Tibial nerve (tissue), 4 donors: ENCODE data around the gene TRIM25. TPM values are rescaled to one million over a fixed set of nuclear protein-coding genes. Genes with fewer than 3 reads are reported as not detected.

Source experiments
- DNase-seq, 2 donors: peaks; one replicate each; pipeline ENCODE4 v3.0.0-alpha.2; 2019; ENCODE audit warnings: low spot score in 2 of 2
- H3K27ac ChIP-seq, 4 donors: fragments of 200-600 bp; sonication (generic) in 3 of 4; one replicate each; pipeline ENCODE4 v1.5.1; 2017 to 2019; ENCODE audit warnings: mild to moderate bottlenecking in 1 of 4
- H3K27me3 ChIP-seq, 2 donors: fragments of 200-600 bp; sonication (generic) in 1 of 2; one replicate each; pipeline versions ENCODE4 v1.5.1 to v1.6.0; 2017 to 2019
- H3K36me3 ChIP-seq, 3 donors: fragments of 200-600 bp; sonication (generic); one replicate each; pipeline ENCODE4 v1.5.1; 2018 to 2019
- H3K4me1 ChIP-seq, 4 donors: fragments of 200-600 bp; sonication (generic) in 3 of 4; one replicate each; pipeline ENCODE4 v1.5.1; 2017 to 2019
- H3K4me3 ChIP-seq, 4 donors: fragments of 200-600 bp; sonication (generic) in 3 of 4; one replicate each; pipeline ENCODE4 v1.5.1; 2017 to 2019; ENCODE audit warnings: mild to moderate bottlenecking in 1 of 4, moderate library complexity in 1 of 4
- H3K9me3 ChIP-seq, 4 donors: fragments of 200-600 bp; sonication (generic) in 3 of 4; one replicate each; pipeline ENCODE4 v1.5.1; 2017 to 2019
- CTCF ChIP-seq, 5 experiments: fragments of 200-600 bp in 3 of 5; fragments of 450-650 bp in 2 of 5; sonication (generic) in 3 of 5; IDR thresholded peaks; one replicate each; pipeline ENCODE4 v1.5.1; 2016 to 2019; ENCODE audit warnings: antibody characterized with exemption in 5 of 5, mild to moderate bottlenecking in 3 of 5, moderate library complexity in 2 of 5
- EP300 ChIP-seq, 2 donors: sonication (generic); formaldehyde crosslinking; IDR thresholded peaks; one replicate each; pipeline ENCODE4 v1.6.1; 2017; ENCODE audit warnings: antibody characterized with exemption in 2 of 2, mild to moderate bottlenecking in 1 of 2
- POLR2A ChIP-seq, 2 donors: fragments of 450-650 bp; IDR thresholded peaks; one replicate each; pipeline ENCODE4 v1.6.1; 2017; ENCODE audit warnings: antibody characterized with exemption in 2 of 2, mild to moderate bottlenecking in 2 of 2, moderate library complexity in 2 of 2
- WGBS, 2 donors: methylation state at CpG; one replicate each; pipeline ENCODE4 v1.1.5; 2018; 5-methylcytosine and 5-hydroxymethylcytosine counted together
- total RNA-seq, 4 donors: library from RNA; depleted of rRNA; stranded (reverse); fragments of >200 nt; gene quantifications; one replicate each; pipeline ENCODE4 v1.1.0, GENCODE V29; 2016

Gene TRIM25
- total RNA-seq, 4 donors from 2014 or later = 19.9 to 49.2 (median 31.5) TPM

GRCh38 chr17:56885312-56885657, 28.6 kb downstream of the TRIM25 start:
- Histone ChIP-seq H3K27me3 (no peaks in the 10 kb centered on the region), H3K27ac (no peak overlapping the region), H3K9me3 (peaks cover 0 to 9% (median 0%) of the 10 kb centered on the region in 4 donors), H3K4me1 (no peaks in the 10 kb centered on the region), H3K36me3 (peaks cover 0 to 42% (median 1%) of the 10 kb centered on the region in 3 donors), H3K4me3 (no peak overlapping the region)
- WGBS, 2 donors = 48% methylated on average over 2 of the region's 2 CpGs
- TF ChIP-seq EP300 (IDR thresholded peaks at IDR 0.05) = no peak
- TF ChIP-seq POLR2A (IDR thresholded peaks at IDR 0.05) = no peak
- no peak for TF ChIP-seq CTCF (IDR thresholded peaks at IDR 0.05)
- no peak for DNase-seq

DNA sequence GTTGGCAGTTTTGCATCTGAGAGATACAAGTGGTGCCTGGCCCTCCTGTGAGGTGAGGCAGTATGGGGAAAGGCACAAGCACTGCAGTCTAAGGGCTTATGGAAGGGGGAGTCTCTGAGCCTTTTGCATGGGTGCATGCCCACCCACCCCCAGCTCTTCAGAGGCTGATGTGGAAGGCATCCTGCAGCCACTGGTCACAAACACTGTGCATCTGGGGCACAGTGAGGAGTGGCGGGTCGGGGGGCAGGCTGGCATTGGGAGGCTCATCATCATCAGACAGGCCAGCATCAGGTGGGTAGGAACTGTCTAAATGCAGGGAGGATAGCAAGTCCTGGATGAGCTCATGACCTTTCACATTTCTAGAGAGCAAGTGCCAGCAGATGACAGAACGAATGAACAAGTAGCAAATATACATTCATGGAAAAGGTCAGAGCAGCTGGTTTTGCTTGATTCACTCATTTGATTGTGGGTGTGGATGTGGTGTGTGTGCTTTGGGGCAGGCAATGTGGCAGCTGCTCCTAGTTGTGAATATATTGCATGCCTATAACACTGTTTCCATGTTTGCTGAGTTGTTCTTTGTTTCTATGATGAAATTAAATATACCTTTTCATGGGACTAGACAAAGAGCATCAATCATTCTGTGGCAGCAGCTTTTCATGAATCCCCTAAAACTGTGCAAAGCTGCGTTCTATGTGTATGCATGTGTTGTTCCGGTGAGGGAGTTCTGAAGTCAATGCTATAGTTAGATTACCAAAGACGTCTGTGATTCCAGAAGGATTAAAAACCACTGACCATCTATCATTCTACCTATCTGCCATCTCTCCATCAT, 29.2 kb downstream of the TRIM25 start:
- DNase-seq = no peak
- peaks cover 0 to 9% (median 0%) of the 10 kb centered on the region in 4 donors for H3K9me3 ChIP-seq
- no peaks in the 10 kb centered on the region for H3K27me3 ChIP-seq
- TF ChIP-seq POLR2A (IDR thresholded peaks at IDR 0.05) (no peak), CTCF (IDR thresholded peaks at IDR 0.05) (no peak)
- peaks cover 0 to 36% (median 0%) of the 10 kb centered on the region in 3 donors for H3K36me3 ChIP-seq
- no peaks in the 10 kb centered on the region for H3K4me1 ChIP-seq
- H3K4me3 ChIP-seq = no peak overlapping the region
- WGBS, 2 donors = 68 to 71% methylated on average over 5 to 6 of the region's 6 CpGs
- no peak overlapping the region for H3K27ac ChIP-seq

- peaks cover 0 to 25% (median 0%) of the 10 kb centered on the region in 3 donors for H3K36me3 ChIP-seq
- 36 to 49% methylated on average over 1 of the region's 1 CpG for WGBS, 2 donors
Measured at GRCh38 chr17:56883616-56884015, 30.2 kb downstream of the TRIM25 start.

GRCh38 chr17:56881685-56882295, 32.1 kb downstream of the TRIM25 start:
- TF ChIP-seq EP300 (IDR thresholded peaks at IDR 0.05) (no peak), CTCF (IDR thresholded peaks at IDR 0.05) (no peak), POLR2A (IDR thresholded peaks at IDR 0.05) (no peak)
- no peak overlapping the region for H3K27ac ChIP-seq
- no peak for DNase-seq
- 75 to 83% methylated on average over 3 of the region's 3 CpGs for WGBS, 2 donors
- H3K27me3 ChIP-seq = no peaks in the 10 kb centered on the region
- no peaks in the 10 kb centered on the region for H3K4me1 ChIP-seq
- no peak overlapping the region for H3K4me3 ChIP-seq
- H3K36me3 ChIP-seq = peaks cover 0 to 7% (median 0%) of the 10 kb centered on the region in 3 donors
- no peaks in the 10 kb centered on the region for H3K9me3 ChIP-seq

More at GRCh38 chr17:56883616-56884015, 30.2 kb downstream of the TRIM25 start:
- Histone ChIP-seq H3K4me3 (no peak overlapping the region), H3K27ac (no peak overlapping the region), H3K4me1 (no peaks in the 10 kb centered on the region), H3K9me3 (peaks cover 0 to 9% (median 0%) of the 10 kb centered on the region in 4 donors), H3K27me3 (no peaks in the 10 kb centered on the region)
- no peak for DNase-seq
- no peak for TF ChIP-seq POLR2A (IDR thresholded peaks at IDR 0.05)
- no peak for TF ChIP-seq EP300 (IDR thresholded peaks at IDR 0.05)
- TF ChIP-seq CTCF (IDR thresholded peaks at IDR 0.05) = no peak

GRCh38 chr17:56880571-56880970, 33.3 kb downstream of the TRIM25 start:
- H3K9me3 ChIP-seq = no peaks in the 10 kb centered on the region
- no peak for DNase-seq
- H3K4me3 ChIP-seq = no peak overlapping the region
- WGBS, 2 donors = 80 to 81% methylated on average over 8 of the region's 8 CpGs
- H3K36me3 ChIP-seq = no peaks in the 10 kb centered on the region
- no peaks in the 10 kb centered on the region for H3K27me3 ChIP-seq
- TF ChIP-seq POLR2A (IDR thresholded peaks at IDR 0.05) = no peak
- no peak for TF ChIP-seq EP300 (IDR thresholded peaks at IDR 0.05)
- TF ChIP-seq CTCF (IDR thresholded peaks at IDR 0.05) = no peak
- H3K4me1 ChIP-seq = no peaks in the 10 kb centered on the region
- H3K27ac ChIP-seq = no peak overlapping the region
